HG03354 (cell line): ENCODE data around the gene EMSY.
"Not testable (repeated sequence)": the region's sequence is repeated elsewhere in the genome, so short reads cannot be mapped to it uniquely, and the experiment has no call there.

Source experiments
- ATAC-seq: cut with Tn5 transposase; IDR thresholded peaks from one replicate; pipeline ENCODE4 v1.9.1; 2021; ENCODE audit warnings: mild to moderate bottlenecking; ENCODE audit not compliant: unreplicated experiment, poor library complexity, severe bottlenecking

The EMSY gene

DNA sequence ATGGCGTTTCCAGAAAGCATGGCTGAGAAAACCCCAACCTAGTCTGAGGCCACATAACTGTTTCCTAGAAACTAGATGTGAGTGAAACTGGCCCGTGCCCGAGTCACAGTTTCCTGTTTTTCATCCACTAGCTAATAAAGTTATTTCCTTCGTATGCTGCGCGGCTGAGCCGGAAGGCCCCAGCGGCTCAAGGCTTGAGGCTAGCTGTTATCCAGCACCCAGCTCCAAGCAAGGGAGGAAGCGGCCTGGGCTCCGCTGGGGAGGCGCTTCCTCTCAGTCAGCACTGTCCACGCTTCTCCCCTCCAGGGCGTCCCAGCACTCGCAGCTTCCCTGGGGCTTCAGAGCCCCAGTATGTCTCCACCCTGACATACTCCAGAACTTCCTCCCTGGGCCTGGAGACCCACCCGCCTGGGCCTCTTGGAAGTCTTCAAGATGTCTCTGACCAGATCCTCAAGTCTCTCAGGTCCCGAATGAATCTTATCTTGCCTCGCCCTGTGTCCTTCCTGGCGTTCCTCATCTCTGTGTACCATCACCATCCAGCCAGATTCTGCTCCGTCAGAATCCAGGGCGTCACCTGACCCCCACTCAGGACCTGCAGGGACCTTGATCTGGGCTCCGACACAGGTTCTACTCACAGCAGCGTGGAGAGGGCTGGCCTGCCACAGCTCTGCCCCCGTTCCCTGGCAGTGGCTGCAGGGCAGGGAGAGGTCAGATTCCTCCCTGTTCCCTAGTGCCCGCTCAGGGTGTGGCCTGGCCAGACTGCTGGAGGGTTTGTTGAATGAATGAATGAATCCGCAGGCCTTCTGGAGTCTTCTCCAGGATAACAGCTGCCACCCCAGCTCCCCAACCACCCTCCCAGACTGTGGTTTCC lies 143.9 kb downstream of the EMSY start:
- ATAC-seq, result no peak

- ATAC-seq, result no peak
Observed at GRCh38 chr11:76589477-76589876, 144.7 kb downstream of the EMSY start.

- no peak for ATAC-seq
Observed at GRCh38 chr11:76589964-76590950, 145.4 kb downstream of the EMSY start.

- no peak for ATAC-seq
Observed at GRCh38 chr11:76591416-76591815, 146.6 kb downstream of the EMSY start.

DNA sequence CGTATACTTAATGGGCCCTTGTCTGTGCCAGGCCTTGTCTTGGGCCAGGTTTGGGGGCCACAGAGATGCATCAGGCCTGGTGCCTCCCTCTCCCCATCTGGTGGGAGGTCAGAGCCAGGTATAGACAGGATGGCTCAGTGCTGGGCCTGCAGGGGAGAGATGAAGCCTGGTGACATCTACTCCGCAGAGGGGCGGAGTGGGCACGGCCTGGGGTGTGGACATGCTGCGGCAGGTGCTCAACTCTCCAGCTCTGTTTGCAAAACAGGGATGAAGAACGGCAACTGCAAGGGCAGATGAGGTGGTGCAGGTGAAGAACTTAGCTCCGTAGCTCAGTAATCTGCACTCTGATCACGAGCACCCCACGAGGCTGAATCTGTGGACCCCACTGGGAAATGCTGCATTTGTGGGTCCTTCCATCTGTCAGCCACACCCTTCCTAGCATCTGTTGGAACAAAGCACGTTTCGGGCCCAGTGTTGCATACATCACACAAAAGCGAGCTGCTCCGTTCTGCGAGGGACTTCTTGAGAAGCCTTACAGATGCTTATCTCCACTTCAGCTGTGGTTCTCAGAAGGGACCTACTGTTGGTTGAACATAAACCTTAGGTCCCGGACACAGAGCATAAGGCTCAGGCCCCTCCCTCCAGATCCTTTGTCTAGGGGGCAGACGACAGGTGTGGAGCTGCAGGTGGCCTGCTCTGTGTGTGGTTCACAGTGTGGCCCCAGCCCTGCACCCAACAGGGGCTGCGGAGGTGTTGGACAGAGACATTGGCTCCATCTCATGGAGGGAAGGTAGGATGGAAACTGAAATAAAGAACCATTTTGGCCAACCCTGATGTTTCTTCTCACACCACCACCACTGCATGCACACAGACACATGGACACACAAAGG lies 147.5 kb downstream of the EMSY start:
- no peak for ATAC-seq

GRCh38 chr11:76592961-76593360 lies 148.1 kb downstream of the EMSY start:
- ATAC-seq, result no peak

- ATAC-seq, result not testable (repeated sequence)
Observed at GRCh38 chr11:76595091-76595490, 150.3 kb downstream of the EMSY start.

GRCh38 chr11:76596652-76597051 lies 151.8 kb downstream of the EMSY start:
- no peak for ATAC-seq

DNA sequence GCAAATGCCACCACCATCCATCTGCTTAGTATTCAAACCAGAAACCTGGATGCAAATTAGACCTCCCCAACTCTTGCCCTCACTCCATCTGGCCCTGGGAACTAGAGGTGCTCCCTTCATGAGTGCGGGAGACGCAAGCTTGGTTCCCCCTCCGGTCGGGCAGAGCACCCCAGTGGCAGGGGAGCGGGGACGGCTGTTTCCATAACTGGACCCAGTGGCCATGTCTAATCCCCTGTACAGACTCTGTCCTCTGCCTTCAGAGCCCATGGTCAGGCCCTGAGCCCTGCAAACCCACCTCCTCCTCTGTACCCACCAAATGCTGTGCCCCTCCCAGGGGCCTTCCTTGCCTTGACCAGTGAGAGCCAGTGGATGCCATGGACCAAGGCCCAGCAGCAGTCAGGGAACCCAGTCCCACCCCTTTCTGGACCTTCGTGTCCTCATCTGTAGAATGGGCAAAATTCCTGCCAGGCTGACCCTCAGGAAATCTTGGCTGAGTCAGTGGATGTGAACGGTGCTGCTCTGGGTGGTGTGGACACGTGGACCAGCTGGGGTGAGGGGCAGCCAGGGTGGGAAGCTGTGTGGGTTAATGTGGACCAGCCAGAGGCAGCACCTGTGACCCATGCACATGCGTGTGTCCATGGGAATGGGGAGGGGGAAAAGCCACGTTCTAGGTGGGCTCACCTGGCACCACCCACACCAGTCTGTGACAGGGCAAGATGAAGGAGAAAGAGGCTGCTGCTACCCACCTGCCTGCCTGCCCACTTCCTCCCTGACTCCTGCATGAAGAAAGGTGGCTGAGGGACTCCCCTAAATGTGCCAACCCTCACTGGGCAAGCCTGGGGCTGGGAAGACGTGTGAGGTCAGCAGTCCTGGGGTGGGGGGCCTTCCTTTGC lies 153.0 kb downstream of the EMSY start:
- no peak for ATAC-seq

DNA sequence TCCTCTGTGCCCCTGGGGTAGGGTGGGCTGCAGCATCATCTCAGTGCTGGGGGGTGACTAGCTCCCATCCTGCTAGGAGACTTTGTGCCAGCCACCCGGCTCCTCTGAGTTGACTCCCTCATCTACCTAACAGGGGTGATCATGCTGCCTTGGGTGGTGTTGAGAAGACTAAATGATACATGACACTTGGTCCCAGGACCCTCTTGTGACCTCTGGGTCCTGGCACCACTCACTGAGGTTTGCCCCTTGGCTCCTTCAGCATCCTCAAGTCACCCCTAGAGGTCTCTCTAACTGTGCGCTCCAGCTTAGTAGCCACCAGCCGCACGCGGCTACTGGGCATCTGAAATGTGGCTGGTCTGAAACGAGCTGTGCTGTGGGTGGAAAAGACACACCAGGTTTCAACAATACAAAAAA lies 153.6 kb downstream of the EMSY start:
- ATAC-seq, result no peak

DNA sequence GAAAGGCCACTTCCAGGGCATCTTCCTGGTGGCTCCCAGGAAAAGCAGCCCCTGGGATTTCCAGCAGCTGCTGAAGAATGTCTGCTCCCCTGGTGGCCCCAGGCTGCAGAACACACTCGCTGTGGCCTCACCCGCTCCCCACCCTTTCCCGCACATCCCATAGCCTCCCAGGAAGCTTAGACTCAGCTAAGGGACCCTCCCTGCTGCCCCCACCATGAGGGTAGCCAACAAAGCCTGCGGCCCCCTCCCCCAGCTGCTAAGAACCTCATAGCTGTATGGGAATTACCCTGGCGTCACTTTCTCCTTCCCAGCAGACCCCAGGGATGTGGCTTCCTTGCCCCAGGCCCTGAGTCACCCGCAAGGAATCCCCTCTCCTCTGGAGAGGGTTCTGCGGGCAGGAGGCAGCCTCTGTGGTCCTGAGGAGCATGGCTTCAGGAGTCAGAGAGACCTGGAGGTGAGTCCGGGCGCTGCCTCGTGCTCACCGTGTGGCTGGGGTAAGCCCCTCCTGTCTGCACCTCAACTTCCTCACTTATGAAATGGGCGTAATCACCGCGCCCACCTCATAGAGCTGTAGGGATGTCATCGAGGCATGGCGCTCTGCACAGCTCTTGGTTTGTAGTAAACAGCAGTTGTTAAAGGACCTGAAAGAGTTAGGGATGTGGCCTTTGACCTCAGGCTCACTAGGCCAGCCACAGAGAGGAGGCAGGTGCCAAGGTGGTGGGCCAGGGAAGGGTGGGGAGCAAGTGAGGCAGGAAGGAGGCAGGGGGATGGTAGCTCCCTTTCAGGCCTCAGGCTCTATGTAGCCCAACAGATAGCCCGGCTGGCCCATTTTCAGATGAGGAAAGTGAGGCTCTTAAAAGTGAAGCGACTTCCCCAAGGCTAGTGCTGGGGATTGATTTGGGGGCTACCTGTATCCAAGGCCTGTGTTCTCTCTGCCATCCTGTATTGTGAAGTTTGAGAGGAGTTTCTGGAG lies 154.5 kb downstream of the EMSY start:
- no peak for ATAC-seq

DNA sequence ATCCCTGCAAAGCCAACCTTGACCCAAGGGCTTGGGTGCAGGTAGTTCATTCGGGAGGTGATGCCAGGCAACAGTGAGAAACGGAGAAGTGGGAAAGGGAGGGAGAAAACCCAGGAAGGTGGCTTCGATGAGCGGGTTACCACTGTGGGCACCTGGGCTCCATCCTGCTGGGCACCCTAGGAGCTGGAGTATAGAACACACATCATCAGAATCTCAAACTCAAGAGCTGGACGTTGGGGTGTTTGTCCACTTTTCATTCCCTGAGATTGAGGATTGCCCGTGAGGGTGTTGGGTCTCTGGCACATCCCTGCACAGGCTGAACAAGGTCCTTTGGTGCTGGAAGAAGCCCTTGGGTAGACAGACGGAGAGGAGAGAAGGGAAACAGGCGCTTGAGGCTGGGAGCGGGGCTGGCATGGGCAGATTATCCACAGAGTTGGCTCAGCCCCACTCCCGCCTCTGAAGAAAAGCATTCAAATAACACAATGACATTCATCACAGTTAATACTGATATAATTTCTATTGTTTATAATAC lies 155.4 kb downstream of the EMSY start:
- ATAC-seq, result no peak

DNA sequence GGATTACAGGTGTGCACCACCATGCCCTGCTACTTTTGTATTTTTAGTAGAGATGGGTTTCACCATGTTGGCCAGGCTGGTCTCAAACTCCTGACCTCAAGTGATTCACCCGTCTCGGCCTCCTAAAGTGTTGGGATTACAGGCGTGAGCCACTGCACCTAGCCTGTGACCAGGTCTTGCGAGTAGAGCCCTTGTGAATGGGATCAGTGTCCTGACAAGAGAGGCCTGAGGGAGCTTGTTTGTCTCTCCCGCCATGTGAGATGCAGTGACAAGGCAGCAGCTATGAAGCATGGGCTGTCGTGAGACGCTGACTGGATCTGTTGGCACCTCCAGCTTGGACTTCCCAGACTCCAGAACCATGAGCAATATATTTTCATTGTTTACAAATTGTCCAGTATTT lies 156.5 kb downstream of the EMSY start:
- ATAC-seq, result no peak

GRCh38 chr11:76601724-76602123 lies 156.9 kb downstream of the EMSY start:
- ATAC-seq, result no peak

- no peak for ATAC-seq
Observed at GRCh38 chr11:76602431-76602861, 157.6 kb downstream of the EMSY start.
